ENCODE results near the gene BCL2.
"Not testable (repeated sequence)": the region's sequence is repeated elsewhere in the genome, so short reads cannot be mapped to it uniquely, and the experiment has no call there.

BCL2 gene

GRCh38 chr18:63198098-63198760 lies 121.3 kb downstream of the BCL2 start:
- no peak for DNase-seq

- DNase-seq = peak; percentile 37 to 65 (median 58)
Observed at GRCh38 chr18:63197246-63197869, 122.2 kb downstream of the BCL2 start.

DNA sequence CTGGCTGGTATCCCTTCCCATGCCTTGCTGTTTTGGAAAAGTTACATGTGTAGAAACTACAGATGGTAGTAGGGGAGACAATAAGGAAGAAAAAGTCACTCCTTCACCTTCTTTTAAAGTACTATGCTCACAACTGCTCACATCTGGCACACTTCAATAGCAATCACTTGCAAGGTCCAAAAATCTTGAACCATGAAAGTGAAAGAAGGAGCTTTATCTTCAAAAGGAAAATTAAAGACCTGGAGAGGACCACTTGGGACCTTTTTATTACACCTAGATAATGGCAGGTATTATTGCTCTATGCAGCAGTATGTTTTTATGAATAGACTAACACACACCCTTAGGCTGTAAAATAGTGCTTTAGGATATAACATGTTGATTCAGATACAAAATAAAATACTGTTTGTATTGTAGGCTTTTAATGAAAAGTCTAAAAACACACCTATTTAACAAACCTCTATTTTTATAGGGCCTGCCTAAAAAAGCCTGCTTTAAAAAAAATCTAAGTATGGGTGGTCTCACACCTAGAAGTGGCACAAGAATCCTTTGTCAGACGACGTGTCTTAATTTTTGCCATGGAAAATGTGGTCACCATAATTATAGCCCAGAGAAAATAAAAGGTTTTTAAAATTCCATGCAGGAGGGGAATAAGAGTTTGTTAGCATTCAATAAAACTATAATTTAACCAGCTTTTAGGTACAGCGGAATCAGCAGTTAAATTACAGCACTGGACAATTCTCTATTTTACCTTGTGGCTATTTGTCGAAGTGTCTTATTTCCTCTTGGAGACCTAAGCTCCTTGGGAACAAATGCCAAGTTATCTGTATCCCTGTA lies 124.0 kb downstream of the BCL2 start:
- no peak for DNase-seq

DNA sequence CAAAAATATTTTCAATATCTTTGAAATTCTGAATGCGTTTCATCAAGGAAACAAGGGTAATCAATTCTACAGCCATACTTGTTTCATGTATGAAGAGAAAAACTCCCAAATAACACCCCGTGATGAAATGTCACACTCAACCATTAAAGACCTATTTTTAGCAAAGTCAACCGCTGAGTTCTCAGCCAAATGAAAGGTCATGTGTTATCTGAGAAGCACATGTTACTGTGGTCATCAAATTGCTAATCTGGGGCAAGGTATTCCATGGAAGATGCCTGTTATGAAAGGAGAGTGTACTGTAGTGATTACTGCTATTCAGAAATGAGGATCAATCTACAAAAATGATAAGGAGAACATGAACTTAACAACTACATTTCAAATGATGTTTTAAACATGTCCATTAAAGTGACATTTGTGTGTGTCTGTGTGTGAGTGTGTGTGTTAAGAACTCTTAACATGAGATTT lies 126.7 kb downstream of the BCL2 start:
- peak; percentile 65 to 88 (median 76) for DNase-seq

- DNase-seq = peak; percentile 72 to 86 (median 82)
Observed at GRCh38 chr18:63192126-63192884, 127.3 kb downstream of the BCL2 start.

- no peak for DNase-seq
Observed at GRCh38 chr18:63191413-63191812, 128.2 kb downstream of the BCL2 start.

DNA sequence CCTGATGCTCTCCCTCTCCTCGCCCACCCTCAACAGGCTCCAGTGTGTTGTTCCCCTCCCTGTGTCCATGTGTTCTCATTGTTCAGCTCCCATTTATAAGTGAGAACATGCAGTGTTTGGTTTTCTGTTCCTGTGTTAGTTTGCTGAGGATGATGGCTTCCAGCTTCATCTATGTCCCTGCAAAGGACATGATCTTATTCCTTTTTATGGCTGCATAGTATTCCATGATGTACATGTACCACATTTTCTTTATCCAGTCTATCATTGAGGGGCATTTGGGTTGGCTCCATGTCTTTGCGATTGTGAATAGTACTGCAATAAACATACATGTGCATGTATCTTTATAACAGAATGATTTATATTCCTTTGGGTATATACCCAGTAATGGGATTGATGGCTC lies 128.7 kb downstream of the BCL2 start:
- not testable (repeated sequence) for DNase-seq

DNA sequence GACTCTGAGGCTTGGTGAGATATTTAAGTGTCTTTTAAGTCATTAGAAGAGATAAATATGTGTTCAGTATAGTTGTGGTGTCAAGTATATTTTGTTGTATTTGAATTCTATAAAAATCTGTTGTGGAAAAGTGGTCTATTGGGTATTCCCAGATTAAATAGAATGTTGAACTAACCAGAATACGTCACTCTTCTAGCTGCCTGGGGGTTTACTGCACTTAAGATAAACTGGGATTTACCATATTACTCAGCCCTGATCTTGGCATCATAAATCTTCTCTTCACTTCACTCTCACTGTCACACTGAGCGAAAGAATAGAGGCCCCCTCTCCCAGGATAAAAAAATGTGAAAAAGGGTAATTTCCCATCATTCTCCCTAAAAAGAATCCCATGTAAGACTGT lies 129.8 kb downstream of the BCL2 start:
- DNase-seq = no peak

DNA sequence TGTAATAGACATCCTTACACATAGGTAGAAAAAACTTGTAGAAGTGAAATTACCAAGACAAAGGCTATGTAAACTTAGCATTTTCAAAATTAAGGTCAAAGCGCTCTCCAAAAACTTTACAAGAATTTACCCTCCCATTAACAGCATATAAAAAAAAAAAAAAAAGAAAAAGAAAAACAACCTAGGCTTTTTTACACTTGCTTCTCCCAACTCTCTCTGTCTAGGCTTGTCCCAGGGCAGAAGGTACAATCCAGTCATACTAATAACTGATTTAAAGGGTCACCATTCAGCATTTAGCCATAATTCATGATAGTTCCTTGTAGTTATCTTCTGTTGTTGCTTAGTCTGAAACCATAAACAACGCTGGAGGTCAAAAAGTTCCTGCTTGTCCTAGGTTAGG lies 130.5 kb downstream of the BCL2 start:
- no peak for DNase-seq

GRCh38 chr18:63187791-63188460 lies 131.6 kb downstream of the BCL2 start:
- DNase-seq = no peak

- no peak for DNase-seq
Observed at GRCh38 chr18:63187223-63187574, 132.4 kb downstream of the BCL2 start.

GRCh38 chr18:63186520-63187222 lies 132.9 kb downstream of the BCL2 start:
- DNase-seq = peak in 3 of 4 experiments; percentile 17 to 57 (median 47)

DNA sequence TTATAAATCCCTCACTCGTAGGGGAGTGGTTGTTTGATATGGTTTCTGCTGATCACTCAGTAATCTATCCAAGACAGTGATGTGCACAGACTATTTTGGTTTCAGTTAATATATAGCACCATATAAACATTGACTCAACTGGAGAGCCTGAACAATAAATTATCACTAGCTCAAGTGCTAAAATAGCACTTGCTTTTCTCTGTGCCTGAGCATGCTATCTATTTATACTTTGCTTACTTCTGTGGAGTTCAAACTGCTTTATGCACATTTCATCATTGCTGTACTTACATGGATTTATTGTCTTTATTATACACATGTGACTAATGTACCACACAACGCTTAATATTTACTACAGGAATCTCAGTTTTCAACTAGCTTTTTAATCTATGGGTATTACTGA lies 133.6 kb downstream of the BCL2 start:
- DNase-seq = no peak

GRCh38 chr18:63183952-63184770 lies 135.4 kb downstream of the BCL2 start:
- DNase-seq = peak; percentile 35 to 64 (median 61)

DNA sequence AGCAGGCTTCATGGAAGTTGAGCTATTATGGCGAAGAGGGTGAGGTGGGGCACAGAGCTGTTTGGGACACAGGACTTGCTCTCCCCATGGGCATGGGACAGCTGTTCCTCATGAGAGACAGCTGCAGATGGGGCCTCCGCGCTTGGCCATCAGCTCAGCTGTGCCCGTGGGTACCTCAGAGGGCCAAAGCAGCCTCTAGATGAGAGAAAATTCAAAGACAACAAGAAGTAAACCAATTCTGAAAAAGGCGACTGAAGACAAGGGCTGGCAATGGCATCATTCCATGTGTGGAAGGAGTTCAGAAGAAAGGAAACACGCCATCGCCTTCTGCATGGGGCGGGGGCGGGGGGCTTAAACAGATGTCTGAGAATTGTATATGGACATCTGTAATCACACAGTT lies 136.2 kb downstream of the BCL2 start:
- DNase-seq = no peak

DNA sequence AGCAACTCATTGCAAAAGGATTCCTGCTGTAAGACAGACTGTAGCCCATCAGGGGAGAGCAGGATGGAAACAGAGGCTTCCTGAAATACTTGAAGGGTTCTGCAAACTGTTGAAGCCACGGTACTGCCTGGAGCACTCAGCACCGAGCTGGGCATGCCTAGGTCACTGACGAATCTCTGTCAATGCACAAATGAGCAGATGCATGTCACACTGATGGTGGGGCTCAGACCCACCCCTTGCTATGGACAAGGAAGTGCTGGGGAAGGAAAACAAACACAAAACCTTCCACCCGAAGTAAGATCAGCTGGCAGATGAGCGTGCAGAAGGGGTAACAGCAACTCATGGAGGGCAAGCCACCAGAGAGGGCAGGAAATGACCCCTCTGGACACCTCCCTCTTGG lies 136.7 kb downstream of the BCL2 start:
- DNase-seq = no peak

DNA sequence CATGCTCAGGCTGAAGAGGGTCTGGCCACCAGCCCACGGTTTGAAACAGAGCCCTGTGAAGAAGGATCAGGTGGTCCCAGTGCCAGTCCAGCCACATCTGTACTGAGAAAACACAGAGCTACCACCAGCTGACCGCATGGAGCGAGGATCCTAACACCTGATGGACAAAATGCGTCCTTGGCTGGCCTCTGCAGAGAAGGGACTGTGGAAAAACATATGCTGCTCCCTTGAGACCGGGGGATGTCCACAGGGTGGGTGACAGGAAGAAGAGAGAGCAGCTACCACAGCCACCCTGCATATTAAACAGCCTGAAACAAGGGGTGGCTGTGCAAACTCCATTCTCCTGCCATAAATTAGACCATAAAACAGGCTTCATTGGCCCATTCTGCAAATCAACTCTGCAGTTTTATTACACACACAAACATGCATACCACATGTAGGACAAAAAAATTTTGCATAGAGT lies 137.2 kb downstream of the BCL2 start:
- DNase-seq = no peak

GRCh38 chr18:63181706-63182309 lies 137.8 kb downstream of the BCL2 start:
- DNase-seq = no peak

DNA sequence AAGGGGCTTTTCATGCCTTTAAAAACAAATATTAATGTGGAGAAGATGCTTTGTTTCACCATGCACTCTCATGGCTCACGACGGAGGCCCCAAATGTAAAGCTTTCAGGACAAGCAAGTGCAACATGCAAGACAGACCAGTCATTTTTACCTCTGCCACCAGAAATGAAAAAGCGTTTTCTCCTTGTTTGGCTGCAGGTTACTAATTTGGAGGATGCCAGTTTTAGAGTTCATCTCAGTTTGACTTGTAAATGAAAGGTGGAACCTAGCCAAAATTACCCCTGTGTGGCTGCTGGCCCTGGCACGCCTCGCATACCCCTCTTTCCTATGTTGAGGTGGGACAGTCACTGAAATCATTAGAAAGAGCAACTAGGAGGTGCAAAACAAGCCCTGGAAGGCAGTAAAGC lies 138.6 kb downstream of the BCL2 start:
- DNase-seq = no peak

DNA sequence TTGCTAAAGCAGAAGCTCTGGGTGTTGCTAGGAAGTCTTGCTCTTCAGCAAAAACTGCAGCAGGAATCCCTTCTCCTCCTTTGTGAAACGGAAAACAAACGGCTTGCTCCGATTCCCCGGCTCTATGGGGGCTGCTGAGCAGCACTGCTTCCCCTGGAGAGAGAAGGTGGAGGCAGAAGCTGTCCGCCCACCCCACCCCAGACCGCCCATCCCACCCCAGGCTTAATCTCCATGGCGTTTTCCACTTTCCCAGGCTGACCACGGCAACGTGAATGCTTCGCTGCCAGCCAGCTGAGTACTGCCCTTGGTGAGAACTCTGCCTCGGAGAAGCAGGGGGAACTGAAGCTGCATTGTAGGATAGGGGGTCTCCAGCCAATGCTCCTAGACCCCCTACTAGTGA lies 139.2 kb downstream of the BCL2 start:
- peak in 1 of 4 experiments; percentile 44 for DNase-seq

Data from suppressor macrophage (primary cell).